ENCODE data around the gene ADNP. TPM values are rescaled to one million over a fixed set of nuclear protein-coding genes. Genes with fewer than 3 reads are reported as not detected.

Gene ADNP
- total and polyA plus RNA-seq, 2 of the 13 experiments (the other 11 are each of a cell fraction or from before 2014, with no cell fraction given) = 21.0 to 21.5 TPM

DNA sequence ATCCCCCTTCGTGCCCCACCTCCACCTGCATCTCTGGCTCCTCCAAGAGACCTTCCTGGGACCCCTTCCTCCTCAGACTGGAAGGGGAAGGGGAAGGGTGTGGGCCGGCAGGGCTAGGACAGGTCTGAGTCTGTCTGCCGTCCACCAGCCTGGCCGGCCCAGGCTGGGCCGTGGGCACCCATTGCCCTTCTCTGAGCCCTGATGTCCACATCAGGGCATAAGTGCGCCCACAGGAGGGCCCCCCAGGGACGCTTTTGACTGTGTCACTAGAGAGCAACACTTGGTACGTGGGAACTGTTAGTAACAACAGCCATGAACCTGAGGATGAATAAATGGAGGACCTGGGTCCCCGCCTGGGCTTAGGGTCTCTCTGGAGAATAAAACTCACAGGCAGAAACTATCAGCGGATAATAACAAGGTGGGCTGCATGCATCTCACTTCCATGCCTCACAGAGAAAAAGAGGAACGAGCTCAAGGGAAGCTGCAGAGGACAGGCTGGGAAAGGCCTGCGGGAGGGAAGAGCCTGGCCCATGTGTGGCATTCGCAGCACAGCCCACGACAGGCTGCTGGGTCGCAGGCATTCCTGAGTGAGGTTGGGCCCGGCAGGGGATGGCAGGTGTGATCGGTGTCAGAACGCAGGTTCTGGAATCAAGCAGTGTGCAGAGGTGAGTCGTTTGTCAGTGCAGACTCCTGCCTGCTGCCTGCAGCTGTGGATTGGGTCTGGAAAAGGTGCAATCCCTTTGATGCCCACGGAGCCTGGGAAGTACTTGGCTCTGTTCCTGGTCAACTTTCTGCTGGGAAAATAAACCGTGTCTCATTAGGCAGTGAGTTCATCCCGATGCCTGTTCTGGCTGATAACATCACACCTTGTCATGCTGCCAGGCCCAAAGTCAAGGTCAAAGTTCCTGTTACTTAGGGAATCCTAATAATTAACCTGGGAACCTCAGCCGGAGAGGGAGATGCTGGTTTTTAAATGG lies 75.5 kb downstream of the ADNP start (continued):
- TF ChIP-seq, protein P1, sequence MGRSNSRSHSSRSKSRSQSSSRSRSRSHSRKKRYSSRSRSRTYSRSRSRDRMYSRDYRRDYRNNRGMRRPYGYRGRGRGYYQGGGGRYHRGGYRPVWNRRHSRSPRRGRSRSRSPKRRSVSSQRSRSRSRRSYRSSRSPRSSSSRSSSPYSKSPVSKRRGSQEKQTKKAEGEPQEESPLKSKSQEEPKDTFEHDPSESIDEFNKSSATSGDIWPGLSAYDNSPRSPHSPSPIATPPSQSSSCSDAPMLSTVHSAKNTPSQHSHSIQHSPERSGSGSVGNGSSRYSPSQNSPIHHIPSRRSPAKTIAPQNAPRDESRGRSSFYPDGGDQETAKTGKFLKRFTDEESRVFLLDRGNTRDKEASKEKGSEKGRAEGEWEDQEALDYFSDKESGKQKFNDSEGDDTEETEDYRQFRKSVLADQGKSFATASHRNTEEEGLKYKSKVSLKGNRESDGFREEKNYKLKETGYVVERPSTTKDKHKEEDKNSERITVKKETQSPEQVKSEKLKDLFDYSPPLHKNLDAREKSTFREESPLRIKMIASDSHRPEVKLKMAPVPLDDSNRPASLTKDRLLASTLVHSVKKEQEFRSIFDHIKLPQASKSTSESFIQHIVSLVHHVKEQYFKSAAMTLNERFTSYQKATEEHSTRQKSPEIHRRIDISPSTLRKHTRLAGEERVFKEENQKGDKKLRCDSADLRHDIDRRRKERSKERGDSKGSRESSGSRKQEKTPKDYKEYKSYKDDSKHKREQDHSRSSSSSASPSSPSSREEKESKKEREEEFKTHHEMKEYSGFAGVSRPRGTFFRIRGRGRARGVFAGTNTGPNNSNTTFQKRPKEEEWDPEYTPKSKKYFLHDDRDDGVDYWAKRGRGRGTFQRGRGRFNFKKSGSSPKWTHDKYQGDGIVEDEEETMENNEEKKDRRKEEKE (IDR thresholded peaks at IDR 0.05) = no peak
- TF ChIP-seq ZNF138 (CRISPR knock-in tag; IDR thresholded peaks at IDR 0.05; ENCODE audit: low read depth) (no peak), HDAC2 (CRISPR knock-in tag; IDR thresholded peaks at IDR 0.05) (peak; percentile 75; the same call in 1 of the 2 replicates), HMG20B (CRISPR knock-in tag; conservative IDR thresholded peaks at IDR 0.05) (peak; percentile 69; the same call in 1 of the 2 replicates), HOXA9 (CRISPR knock-in tag; IDR thresholded peaks at IDR 0.05; ENCODE audit: borderline replicate concordance) (0 out of 2 replicates have a peak, but pooled peaks have one; percentile 40), IRF2 (CRISPR knock-in tag; IDR thresholded peaks at IDR 0.05) (no peak), TAF15 (IDR thresholded peaks at IDR 0.05; ENCODE audit: low read depth, low read length, poor library complexity, severe bottlenecking) (no peak), JDP2 (CRISPR knock-in tag; IDR thresholded peaks at IDR 0.05; ENCODE audit: borderline replicate concordance) (no peak), NCOR1 (IDR thresholded peaks at IDR 0.05; ENCODE audit: borderline replicate concordance, low read length) (peak; percentile 51; the same call in 1 of the 2 replicates), PHF5A (CRISPR knock-in tag; IDR thresholded peaks at IDR 0.05; ENCODE audit: low read depth, unreplicated experiment) (no peak), ZNF501 (CRISPR knock-in tag; IDR thresholded peaks at IDR 0.05) (peak; percentile 63; the same call in 1 of the 2 replicates), ZNF367 (CRISPR knock-in tag; IDR thresholded peaks at IDR 0.05; ENCODE audit: borderline replicate concordance) (no peak)
- TF ChIP-seq, protein P2, sequence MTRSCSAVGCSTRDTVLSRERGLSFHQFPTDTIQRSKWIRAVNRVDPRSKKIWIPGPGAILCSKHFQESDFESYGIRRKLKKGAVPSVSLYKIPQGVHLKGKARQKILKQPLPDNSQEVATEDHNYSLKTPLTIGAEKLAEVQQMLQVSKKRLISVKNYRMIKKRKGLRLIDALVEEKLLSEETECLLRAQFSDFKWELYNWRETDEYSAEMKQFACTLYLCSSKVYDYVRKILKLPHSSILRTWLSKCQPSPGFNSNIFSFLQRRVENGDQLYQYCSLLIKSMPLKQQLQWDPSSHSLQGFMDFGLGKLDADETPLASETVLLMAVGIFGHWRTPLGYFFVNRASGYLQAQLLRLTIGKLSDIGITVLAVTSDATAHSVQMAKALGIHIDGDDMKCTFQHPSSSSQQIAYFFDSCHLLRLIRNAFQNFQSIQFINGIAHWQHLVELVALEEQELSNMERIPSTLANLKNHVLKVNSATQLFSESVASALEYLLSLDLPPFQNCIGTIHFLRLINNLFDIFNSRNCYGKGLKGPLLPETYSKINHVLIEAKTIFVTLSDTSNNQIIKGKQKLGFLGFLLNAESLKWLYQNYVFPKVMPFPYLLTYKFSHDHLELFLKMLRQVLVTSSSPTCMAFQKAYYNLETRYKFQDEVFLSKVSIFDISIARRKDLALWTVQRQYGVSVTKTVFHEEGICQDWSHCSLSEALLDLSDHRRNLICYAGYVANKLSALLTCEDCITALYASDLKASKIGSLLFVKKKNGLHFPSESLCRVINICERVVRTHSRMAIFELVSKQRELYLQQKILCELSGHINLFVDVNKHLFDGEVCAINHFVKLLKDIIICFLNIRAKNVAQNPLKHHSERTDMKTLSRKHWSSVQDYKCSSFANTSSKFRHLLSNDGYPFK (CRISPR knock-in tag; IDR thresholded peaks at IDR 0.05; ENCODE audit: borderline replicate concordance) = no peak
- TF ChIP-seq, protein P3, sequence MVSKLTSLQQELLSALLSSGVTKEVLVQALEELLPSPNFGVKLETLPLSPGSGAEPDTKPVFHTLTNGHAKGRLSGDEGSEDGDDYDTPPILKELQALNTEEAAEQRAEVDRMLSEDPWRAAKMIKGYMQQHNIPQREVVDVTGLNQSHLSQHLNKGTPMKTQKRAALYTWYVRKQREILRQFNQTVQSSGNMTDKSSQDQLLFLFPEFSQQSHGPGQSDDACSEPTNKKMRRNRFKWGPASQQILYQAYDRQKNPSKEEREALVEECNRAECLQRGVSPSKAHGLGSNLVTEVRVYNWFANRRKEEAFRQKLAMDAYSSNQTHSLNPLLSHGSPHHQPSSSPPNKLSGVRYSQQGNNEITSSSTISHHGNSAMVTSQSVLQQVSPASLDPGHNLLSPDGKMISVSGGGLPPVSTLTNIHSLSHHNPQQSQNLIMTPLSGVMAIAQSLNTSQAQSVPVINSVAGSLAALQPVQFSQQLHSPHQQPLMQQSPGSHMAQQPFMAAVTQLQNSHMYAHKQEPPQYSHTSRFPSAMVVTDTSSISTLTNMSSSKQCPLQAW (CRISPR knock-in tag; IDR thresholded peaks at IDR 0.05) = peak; percentile 96
- TF ChIP-seq, protein P4, sequence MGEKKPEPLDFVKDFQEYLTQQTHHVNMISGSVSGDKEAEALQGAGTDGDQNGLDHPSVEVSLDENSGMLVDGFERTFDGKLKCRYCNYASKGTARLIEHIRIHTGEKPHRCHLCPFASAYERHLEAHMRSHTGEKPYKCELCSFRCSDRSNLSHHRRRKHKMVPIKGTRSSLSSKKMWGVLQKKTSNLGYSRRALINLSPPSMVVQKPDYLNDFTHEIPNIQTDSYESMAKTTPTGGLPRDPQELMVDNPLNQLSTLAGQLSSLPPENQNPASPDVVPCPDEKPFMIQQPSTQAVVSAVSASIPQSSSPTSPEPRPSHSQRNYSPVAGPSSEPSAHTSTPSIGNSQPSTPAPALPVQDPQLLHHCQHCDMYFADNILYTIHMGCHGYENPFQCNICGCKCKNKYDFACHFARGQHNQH (CRISPR knock-in tag; IDR thresholded peaks at IDR 0.05) = peak; percentile 46; the same call in 1 of the 2 replicates
- TF ChIP-seq, protein P5, sequence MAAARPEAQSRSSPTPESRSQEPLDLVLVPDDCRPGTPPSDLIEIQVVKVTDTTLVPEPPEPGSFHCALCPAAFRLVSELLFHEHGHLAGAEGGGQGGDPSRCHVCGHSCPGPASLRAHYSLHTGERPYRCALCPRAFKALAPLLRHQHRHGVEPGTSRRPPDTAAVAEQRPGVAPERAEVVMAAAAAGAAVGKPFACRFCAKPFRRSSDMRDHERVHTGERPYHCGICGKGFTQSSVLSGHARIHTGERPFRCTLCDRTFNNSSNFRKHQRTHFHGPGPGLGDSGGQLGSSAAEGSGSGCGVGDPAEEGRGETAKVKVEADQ (CRISPR knock-in tag; IDR thresholded peaks at IDR 0.05; ENCODE audit: borderline replicate concordance) = peak; percentile 80; the same call in 1 of the 2 replicates

Data from HepG2 (cell line).